ENCODE measurements around the gene KLHL35.

The KLHL35 gene

DNA sequence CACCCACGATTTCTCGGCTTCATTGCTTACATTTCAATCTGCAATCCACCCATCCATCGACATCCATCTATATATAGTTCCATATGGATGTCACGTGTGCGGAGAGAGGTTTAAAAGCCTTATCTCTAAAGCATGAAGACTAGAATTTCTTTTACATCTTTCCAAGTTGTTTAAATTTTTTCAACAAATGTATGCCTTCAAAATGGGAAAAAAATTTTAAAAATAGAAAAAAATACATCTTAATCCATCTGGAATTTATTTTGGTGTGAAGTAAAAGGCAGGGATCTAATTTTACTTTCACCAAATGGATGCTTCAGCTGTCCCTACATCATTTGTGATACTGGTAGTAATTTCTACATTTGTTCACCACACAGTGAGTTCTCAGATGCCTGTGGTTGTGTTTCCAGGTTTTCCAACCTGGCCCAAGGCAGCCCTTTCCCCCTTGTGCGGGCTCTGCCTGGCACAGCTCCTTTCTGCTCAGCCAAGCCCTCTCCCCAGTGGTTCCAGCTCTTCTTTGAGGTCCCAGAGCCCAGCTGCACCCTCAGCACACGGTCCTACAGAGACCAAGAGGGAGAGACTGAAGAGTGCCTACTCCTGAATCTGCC lies 37.6 kb upstream of the KLHL35 start:
- in situ Hi-C loops (cut with MboI; ENCODE audit: low pct_unique_long_range_greater_than_20kb, low sequenced_read_pairs), result loop anchor here (10.0 kb wide), 1 partner anchor 54 kb away; the partner anchor contains the start of gene GDPD5
- no peak for DNase-seq

DNA sequence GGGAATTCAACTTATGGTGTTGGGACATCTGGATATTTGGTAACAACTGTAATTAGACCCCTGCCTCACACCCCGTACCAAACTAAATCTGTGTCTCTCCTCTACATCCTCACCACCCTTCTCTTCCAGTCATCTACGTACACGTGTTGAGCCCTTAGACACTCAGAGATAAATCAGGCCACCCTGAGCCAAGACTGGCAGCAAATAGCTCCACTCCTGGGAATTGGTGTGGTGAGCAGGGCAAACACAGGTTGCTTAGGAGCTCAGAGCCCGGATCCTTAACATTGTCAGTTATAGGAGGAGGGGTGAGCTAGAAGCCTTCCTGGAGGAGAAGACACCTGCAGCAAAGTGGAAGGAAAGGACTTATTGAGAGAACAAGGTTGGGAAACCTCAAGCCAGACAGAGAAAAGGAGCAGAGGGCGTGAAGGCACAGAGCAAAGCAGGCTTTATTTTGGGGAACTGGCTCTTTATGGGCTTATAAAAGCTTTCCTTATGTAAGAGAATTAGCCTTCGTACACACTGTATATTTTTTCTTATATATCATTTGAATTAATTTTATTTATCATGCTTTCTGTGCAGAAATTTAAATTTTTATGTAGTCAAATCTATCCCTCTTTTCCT lies 36.9 kb upstream of the KLHL35 start:
- in situ Hi-C loops (cut with MboI; ENCODE audit: low pct_unique_long_range_greater_than_20kb, low sequenced_read_pairs), result loop anchor here (10.0 kb wide), 1 partner anchor 55 kb away; the partner anchor contains the start of gene GDPD5
- DNase-seq, result no peak

DNA sequence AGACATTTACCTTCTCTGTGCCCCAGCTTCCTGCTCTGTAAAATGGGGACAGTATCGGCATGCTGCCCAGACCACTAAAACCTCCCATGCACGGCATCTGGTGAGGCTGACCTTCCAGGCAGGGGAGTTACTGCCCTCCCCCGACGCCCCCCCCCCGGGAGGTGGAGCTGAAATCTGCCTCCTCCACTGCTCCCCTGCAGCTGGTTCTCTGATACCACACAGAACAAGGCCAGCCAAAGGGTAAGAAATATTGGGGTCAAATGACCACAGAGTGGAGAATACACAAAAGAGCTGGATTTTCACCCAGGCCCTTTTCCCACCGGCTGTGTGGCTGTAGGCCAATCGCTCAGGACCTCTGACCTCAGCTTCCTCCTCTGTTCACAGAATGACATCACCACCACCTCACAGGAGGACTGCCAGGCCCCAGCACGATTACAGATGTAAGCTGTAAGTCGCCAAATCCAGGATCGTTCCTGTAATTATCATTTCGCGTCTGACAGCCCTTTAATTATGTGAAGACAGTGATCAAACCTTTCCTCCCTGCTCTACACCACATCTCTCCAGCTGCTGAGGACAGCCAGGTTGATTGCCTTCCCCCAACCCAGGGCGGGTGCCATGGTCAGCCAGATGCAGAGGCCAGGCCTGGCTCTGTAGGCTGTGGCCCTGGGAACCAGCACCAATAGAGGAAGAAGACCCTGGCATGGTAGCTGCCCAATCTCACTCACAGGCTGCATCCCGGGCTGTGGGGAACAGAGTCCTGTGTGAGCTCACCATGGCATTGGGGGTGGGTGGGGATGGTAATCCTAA lies 35.7 kb upstream of the KLHL35 start:
- DNase-seq, result no peak
- in situ Hi-C loops (cut with MboI; ENCODE audit: low pct_unique_long_range_greater_than_20kb, low sequenced_read_pairs), result no loop called here

DNA sequence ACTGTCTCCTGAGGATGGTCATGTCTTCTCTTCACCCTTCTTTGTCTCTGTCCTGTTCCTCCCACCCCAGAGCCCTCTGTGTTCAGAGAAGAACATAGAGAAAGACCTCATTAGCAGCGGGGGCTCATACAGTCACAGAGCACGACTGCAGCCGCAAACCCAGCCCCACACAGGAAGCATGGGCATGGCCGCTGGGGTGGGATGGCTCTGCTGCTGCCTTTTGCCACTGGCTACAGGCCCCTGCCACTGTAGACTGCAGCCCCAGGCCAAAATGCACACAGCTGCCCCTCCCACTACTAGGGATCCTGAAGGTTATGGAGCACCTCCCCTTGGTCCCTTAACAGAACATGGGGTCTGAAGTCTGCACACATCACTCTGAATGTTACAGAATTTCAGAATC lies 34.9 kb upstream of the KLHL35 start:
- in situ Hi-C loops (cut with MboI; ENCODE audit: low pct_unique_long_range_greater_than_20kb, low sequenced_read_pairs), result no loop called here
- DNase-seq, result no peak

DNA sequence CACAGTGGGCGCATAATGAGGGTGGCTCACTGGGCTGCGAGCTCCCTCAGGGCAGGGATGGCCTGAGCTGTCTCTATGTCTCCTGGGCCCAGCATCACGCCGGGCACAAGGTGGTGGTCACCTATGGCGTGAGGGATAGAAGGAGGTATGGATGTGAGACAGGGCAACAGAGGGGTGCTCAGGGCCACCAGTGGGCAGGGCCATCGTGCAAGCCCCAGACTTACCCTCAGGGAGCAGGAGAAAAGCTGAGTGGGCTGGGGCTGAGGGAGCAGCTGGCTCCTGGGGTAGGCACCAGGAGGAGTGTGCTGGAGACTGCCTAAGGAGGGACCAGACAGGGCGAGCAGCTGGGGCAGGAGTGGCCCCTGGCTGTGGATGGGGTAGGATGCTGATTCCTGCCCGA lies 34.3 kb upstream of the KLHL35 start:
- no peak for DNase-seq

DNA sequence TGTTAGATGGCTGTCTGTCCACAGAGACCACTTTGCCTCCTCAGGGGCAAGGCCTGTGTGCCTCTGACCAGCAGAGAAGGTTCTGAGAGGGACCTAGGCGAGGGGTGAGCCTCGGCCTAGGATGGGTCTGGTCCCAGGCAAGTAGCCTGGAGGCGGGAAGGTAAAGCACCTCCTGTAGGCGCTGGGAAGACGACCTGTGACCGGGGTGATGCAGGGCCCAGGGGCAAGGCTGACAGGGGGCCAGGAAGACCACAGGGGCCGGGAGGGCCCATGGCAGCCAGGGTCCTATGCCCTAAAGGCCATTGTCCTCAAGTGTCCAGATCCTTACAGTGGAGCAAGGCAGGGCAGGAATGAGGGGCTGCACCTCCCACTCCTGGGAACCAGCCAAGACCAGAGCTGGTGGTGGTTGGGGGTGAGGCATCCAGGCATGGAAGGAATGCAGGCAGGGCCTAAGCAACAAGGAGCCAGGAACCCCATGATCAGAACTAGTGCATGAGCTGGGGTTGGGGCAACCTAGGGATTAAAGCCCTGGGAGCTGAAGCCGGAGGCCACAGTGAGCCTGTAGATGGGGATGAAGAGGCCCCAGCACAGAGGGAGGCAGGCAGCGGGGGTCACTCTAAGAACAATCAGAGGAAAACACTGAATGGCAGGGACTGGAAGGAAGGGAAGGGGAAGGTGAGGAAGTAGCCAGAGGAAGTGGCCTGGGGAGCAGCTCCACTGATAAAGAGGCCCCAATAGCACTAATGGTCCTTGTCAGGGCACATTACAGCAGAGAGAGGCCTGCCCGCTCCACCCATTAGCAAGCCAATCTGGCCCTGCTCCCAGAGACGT lies 32.9 kb upstream of the KLHL35 start:
- in situ Hi-C loops (cut with MboI; ENCODE audit: low pct_unique_long_range_greater_than_20kb, low sequenced_read_pairs), result no loop called here
- DNase-seq, result no peak

More for the DNA sequence above, 34.3 kb upstream of the KLHL35 start:
- in situ Hi-C loops (cut with MboI; ENCODE audit: low pct_unique_long_range_greater_than_20kb, low sequenced_read_pairs), result no loop called here

DNA sequence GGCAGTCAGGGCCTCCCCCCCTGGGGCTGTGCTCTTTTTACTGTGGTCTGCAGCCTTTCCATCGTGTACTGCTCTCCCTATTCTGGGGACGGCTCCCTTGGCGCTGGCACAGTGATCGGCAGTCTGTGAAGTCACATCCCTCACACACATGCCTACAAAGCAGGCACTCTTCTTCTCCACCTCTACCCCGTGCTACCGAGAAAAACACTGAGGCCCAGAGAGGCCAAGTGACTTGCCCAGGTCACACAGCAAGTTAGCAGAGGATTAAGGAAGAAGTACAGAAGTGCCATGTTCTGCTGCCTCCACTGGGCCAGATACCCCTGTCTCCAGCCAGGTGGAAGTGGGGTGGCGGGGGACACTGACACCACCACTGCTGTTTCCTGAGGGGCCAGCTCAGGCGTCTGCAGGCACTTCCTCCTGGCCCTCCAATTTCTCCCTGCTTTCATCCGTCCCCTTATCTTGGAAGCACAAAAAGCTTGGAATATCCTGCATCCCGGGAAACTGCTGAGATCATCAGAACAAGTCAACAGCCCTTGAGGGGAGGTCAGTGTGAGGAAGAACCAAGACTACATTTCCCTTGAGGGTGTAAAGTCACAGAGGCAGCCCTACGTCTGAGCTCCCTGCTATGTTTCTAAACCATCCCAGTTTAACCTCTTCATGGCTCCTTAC lies 30.2 kb upstream of the KLHL35 start:
- in situ Hi-C loops (cut with MboI; ENCODE audit: low pct_unique_long_range_greater_than_20kb, low sequenced_read_pairs), result no loop called here
- no peak for DNase-seq

DNA sequence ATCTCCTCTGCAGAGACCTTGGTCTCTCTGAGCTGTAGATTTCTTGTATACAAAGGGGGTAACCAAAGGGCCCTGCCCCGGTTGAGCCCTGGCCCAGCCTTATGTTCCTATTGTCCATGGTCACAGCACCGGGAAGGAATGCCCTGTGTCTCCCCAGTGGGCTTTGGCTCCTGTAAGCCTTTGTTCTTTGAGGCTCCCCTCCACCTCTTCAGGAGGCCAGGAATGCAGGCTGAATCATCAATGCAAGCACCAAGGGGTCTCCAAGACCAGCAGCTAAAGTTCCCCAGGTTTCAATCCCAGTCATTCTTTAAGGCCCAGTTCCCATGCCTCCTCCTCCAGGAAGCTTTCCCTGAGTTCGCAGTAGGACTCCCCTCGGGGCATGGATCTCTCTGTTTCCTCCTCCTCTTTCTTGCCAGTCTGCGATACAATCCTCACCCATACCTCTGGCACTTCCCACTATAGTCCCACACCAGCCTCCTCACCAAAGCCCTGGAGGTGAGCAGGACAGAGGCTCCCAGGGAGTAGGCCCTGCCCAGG lies 29.2 kb upstream of the KLHL35 start:
- DNase-seq, result no peak
- in situ Hi-C loops (cut with MboI; ENCODE audit: low pct_unique_long_range_greater_than_20kb, low sequenced_read_pairs), result no loop called here

DNA sequence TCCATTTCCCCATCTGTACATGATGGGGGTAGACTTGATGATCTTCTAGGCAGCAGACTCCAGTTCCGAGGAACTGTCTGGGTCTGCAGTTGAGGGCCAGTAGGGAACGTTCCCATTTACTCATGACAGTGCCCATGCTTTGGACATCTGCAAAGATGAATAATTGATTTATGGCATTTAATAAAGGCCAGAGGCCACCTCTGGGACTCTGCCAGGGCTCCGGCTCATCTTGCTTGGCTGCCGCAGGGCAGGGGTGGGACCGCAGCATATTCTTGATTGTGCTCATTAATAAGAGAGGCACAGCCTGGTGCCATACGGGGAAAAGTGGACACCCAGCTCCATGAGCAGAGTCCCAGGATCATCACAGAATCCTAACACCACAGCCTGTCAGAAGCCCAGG lies 28.1 kb upstream of the KLHL35 start:
- DNase-seq, result no peak
- in situ Hi-C loops (cut with MboI; ENCODE audit: low pct_unique_long_range_greater_than_20kb, low sequenced_read_pairs), result no loop called here

DNA sequence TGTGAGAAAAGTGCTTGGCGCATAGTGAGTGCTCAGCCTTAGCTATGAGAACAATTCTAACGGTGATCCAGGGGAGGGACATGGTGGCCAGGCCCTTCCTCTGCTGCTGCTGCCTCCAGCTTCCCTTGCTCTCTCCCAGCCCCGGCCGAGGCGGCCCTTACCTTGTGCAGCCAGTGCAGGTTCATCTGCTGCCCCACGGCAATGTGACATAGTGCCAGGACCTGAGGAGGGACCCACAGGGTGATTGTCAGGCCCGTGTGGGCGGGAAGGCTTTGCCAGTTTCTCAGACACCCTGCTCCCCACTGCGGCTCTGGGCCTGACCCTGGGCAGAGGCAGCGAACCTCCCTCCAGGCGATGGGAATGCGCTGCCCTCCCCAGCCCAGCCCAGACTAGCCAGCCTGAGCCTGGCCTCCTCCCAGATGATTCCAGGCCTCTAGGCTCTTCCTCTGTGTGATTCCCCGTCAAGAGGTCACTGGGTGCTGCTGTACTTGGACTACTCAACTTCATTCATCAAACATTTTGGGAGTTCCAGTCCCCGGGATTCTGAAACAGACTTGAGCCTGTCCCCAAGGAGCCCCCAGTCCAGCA lies 23.7 kb upstream of the KLHL35 start:
- in situ Hi-C loops (cut with MboI; ENCODE audit: low pct_unique_long_range_greater_than_20kb, low sequenced_read_pairs), result no loop called here
- no peak for DNase-seq

DNA sequence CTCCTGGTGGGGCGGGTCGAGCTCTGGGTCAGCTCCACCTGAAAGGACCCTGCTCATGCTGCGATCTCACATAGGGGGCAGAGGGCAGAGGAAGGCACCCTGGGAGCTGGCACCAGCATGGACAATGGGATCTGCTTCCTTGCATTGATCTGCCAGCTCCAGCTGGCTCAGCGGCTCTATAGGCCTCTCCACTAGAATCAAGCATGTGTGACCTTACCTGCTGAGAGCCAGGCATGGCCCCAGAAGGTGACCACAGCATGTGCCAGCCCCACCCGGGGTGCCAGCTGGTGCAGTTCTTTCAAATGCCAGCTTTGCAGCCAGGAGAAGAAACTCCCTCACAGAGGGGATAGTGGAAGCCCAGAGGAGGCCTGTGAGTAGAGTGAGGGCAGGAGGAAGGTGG lies 22.0 kb upstream of the KLHL35 start:
- in situ Hi-C loops (cut with MboI; ENCODE audit: low pct_unique_long_range_greater_than_20kb, low sequenced_read_pairs), result no loop called here
- DNase-seq, result no peak

DNA sequence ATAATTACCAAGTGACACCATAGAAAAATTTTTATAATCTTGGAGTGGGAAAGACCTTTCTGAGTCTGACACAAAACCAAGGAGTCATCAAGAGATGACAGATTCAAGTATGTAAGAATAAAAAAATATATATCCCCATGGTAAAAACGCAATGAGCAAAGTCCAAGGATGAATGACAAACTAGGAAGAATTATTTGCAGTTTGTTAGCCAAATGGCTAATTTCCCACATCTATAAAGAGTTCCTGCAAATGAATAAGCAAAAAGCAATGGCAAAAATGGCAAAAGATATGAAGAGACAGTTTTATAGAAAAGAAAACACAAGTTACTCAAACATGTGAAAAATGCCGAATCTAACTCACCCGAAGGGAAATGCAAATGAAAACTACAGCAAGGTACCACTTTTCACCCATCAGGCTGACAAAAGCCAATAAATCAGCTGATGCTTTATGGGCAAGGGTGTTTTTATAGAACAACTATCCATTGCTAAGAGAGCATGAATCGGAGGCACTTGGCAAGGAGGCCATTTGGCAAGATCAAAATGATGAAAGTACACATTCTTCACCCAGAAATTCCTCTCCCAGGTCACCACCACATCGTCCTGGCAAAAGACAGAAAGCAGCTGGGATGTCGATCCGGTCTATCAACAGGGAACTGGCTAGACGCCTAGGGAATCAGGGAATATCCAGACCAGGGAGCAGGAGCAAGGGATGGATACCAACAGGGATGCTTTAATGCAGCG lies 21.1 kb upstream of the KLHL35 start:
- DNase-seq, result no peak
- in situ Hi-C loops (cut with MboI; ENCODE audit: low pct_unique_long_range_greater_than_20kb, low sequenced_read_pairs), result no loop called here

DNA sequence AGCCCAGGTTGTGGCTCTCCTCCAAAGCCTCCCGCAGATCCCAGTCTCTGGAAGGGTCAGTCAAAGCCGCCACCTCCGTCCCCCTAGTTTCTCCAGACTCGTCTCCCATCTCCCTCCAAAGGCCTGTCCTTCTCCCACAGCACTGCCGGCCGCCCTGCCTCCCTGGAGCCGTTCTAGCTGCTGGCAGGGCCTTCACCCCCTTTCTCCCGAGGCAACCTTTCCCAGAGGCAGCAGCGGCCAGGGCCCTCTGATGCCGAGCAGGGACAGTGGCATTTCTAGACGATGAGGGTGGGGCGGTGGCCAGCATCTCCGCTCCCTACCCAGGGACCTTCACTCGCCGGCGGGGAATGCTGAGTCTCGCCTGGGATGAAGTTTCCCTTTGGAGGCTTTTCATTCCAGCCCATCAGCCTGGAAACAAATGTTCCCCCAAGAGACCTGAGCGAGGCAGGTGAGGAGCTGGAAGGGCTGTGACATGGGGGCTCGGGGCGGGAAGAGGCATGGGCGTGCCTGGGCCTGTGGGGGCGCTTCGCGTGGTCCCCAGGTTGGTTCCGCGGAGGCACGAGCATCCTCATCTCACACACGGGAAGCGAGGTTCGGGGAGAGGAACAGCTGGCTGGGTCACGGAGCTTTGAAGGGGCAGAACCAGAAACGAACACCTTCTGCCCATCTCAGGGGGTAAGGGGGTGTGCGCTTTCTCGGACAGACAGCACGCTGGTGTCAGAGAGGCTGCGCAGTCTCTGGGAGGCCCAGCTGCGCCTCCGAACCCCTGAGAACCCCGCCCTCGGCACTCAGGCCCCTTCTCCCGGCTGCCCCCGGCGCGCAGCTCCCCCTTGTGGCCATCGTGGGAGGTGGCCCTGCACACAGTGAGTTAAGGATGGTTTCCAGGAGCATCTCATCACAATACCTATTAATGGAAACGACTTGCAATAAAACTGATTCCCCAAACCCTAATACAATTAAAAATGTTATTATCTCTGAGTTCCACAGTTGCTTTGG lies 18.1 kb upstream of the KLHL35 start:
- in situ Hi-C loops (cut with MboI; ENCODE audit: low pct_unique_long_range_greater_than_20kb, low sequenced_read_pairs), result no loop called here
- DNase-seq, result peak; percentile 32

DNA sequence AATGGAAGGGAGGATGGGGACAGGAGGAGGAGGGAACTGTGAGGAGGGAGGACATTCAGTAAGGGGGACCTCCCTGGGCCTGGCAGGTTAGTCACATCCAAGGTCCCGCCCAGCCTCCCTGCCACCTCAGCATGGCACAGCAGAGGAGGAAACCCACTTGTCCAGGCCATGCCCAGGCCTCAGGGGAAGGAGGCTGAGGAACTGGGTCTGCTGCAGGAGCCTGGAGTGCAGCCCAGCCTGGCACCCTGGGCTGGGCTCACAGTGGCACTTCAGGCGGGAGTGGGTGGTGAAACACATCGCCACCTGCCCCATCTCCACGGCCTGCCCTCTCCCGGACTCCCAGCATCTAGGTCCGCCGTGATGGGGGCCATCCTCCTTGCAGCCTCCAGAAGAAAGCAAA lies 17.2 kb upstream of the KLHL35 start:
- in situ Hi-C loops (cut with MboI; ENCODE audit: low pct_unique_long_range_greater_than_20kb, low sequenced_read_pairs), result no loop called here
- no peak for DNase-seq

DNA sequence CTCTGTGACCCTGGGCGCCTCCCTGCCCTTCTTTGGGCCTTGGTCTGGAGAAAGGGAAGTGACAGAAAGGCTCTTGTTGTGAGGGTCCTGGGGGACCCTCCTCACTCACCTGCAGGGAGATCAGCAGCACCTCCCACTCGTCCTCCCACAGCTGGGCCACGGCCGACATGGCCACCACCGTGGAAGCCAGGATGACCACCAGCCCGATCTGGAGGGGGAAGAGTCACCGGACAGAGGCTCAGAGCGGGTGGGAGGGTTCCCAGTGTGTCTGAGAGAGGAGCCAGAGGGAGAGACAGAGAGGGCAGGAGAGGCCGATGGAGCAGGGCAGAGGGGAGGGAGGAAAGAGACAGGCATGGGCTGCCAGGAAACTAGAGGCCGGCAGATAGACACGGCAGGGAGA lies 16.8 kb upstream of the KLHL35 start:
- DNase-seq, result no peak
- in situ Hi-C loops (cut with MboI; ENCODE audit: low pct_unique_long_range_greater_than_20kb, low sequenced_read_pairs), result no loop called here

DNA sequence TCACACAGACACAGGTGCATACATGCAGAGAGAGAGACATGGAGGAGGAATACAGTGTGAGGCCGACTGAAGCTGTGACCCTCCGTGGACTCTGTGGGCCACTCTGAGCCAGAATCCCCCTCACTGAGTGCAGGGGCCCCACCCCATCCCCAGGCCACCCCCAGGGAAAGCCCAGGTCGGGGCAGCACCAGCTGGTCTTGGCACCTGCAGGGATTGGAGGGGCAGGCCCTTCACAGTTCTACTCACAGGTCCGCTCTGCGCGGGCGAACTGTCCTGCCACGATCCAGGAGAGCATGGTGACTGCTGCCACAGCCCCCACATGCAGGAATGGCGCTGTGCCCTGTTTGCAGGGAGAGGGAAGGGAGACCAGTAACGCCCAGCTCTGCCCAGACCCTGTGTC lies 16.3 kb upstream of the KLHL35 start:
- in situ Hi-C loops (cut with MboI; ENCODE audit: low pct_unique_long_range_greater_than_20kb, low sequenced_read_pairs), result no loop called here
- no peak for DNase-seq

DNA sequence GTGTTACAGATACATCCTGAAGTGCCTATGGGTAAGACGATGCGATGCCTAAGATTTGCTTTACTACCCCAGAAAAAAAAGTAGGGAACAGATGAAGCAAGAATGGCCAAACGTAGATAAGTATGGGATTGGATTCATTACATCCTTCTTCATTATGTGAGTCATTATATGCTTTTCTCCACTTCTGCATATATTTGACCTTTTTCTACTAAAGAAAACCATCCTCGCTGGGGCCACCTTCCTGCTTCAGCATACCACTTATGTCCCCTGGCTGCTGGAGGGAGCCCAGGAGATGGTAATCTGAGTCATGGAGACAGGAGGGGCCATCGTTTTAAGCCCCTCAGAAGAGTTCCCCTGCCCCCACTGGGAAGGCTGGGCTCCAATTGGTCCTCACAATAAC lies 14.4 kb upstream of the KLHL35 start:
- in situ Hi-C loops (cut with MboI; ENCODE audit: low pct_unique_long_range_greater_than_20kb, low sequenced_read_pairs), result no loop called here

More for the DNA sequence above, 14.4 kb upstream of the KLHL35 start:
- no peak for DNase-seq

Data from KBM-7 (cell line).